GM19395 (cell line): ENCODE results near the gene UBN1.
A peak's percentile ranks its signal among the peaks of the same experiment; 100 is the strongest.

Experiments used
- ATAC-seq: cut with Tn5 transposase; IDR thresholded peaks from one replicate; pipeline ENCODE4 v1.9.1; 2021; ENCODE audit warnings: mild to moderate bottlenecking, moderate library complexity; ENCODE audit not compliant: unreplicated experiment

UBN1 gene

DNA sequence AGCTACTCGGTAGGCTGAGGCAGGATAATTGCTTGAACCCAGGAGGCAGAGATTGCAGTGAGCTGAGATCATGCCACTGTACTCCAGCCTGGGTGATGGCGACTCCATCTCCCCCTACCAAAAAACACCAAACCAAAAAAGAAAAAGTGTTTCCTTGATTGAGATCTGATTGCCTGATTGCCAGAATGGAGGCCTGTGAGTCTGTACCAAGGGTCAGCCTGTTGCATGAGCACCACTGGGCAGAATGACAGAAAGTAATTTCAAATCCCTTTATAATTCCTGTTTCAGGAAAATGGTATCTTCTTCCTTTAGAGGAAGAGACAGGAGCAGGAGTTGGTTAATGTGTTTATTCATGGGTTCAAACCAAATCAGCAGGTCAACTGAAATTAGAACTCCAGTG is 8.5 kb downstream of the UBN1 start:
- no peak for ATAC-seq

DNA sequence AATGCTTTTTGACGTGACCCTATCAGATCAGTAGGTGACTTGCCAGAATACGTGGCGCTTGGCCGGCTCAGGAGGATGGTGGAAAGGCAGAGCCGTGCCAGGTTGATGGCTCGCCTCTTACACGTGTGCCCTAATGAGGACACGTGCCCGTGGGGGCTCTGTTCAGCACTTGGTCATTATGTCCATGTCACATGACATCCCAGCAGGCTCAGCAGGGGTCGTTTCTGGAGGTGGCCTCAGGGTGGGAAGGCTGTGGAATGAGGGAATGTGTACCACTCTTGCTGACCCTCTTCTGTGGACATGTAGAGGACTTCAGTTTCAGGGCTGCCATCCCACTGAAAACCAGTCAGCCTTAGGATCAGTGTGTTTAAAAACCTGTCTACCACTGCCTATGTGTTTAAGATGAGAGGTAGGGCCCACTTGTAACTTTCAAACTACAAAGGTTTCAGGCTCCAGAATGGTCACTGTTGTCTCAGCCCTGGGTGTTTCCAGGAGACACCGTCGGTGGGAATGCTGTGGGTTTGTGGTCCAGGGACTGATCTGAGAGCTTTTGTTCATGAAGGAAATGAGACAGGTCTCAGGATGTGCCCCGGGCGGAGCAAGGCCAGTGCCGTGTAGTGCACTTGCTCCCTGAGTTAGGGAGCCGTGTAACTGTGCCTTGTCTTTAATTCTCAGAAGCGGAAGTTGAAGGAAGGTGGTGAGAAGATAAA is 12.1 kb downstream of the UBN1 start:
- no peak for ATAC-seq

DNA sequence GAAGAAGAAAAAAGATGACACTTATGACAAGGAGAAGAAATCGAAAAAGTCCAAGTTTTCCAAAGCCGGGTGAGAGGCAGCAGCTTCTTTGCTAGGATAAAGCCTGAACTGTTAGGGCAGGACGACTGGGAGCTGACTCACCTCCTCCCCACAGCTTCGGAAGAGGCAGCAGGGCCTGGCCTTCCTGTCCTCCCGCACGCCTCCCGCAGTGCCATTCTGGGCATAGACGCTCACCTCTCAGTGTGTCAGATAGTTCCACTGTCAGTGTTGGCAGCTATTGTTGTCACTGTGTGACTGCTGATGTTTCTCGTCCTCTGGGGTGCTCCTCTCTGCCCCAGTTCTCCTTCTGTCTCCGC is 12.6 kb downstream of the UBN1 start:
- no peak for ATAC-seq

DNA sequence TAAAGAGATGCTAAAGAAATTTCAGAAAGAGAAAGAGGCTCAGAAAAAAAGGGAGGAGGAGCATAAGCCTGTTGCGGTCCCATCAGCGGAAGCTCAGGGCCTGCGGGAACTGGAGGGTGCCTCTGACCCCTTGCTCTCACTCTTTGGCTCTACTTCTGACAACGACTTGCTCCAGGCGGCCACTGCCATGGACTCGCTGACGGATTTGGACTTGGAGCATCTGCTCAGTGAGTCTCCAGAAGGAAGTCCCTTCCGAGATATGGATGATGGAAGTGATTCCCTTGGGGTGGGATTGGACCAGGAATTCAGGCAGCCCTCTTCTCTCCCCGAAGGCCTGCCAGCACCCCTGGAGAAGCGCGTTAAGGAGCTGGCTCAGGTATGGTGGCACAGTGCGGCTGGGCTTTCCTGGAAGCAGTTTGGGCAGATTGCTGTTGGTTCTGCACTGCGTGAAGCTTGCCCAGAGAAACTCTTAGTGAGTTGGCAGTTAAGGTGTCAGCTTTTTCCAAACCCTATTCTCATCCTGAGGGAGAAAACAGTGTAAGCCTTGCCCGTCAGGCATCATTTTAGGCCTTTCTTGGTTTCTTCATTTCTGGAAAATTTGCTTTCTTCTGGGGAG is 13.6 kb downstream of the UBN1 start:
- no peak for ATAC-seq

DNA sequence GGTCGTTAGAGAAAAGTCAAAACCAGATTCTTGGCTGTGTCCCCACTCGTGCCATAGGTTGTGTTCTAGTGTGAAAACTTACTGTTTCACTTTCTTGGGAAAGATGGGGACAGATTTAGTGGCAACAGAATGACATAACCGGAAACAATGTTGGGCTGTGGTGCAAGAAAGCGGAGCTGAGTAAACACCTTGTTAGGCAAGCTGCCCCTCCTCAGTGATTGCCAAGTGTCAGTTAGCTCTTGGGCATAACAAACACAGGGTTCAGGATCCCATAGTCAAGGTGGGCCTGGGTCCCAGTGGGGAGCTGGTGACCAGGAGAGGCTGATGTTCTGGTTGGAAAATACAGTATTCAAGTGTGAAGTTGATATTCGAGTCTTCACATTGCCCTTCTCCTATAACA is 15.4 kb downstream of the UBN1 start:
- ATAC-seq, result no peak

DNA sequence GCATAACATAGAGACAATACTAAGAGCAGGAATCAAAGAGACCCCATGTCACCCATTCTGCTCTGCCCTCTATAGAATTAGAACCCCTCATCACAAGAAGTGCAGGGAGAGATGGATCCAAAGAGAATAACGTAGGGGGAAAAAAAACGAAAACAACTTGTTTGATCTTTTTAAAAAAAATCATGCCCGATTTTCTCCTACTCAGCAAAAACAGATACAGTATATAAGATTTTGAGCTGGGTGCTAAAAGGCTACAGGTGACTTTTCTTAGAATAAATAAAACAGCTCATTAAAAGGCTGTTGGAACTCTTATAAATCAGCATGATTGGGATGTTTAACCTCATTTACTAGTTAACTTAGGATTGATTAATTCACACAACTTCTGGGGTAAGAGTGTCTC is 17.4 kb downstream of the UBN1 start:
- no peak for ATAC-seq

DNA sequence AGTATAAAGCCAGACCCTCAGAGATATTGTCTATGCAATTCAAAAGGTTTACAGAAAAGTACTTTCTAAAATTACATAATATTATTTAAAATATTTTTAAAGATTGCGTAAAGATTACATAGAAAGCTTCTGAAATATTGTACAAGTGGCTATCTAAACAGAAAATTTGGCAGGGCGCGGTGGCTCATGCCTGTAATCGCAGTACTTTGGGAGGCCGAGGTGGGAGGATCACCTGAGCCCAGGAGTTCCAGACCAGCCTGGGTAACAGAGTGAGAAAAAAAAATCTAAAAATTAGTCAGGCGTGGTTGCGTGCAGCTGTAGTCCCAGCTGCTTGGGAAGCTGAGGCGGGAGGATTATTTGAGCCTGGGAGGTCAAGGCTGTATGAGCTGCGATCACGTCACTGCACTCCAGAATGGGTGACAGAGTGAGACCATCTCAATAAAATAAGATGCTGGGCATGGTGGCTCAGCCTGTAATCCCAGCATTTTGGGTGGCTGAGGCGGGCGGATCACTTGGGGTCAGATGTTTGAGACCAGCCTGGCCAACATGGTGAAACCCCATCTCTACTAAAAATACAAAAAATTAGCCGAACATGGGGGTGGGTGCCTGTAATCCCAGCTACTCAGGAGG is 18.1 kb downstream of the UBN1 start:
- ATAC-seq, result no peak

DNA sequence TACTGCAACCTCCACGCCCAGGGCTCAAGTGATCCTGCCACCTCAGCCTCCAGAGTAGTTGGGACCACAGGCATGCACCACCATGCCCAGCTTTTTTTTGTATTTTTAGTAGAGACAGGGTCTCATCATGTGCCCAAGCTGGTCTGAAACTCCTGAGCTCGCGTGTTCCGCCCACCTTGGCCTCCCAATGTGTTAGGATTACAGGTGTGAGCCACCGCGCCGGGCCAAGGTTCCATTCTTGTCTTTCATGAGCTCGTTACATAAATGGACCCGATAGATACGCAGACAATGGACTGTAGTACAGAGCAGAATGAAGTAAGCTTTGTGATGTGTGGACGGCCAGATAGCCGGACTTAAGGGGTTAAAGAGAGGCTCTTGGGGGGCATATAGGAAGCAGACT is 19.3 kb downstream of the UBN1 start:
- ATAC-seq, result no peak

DNA sequence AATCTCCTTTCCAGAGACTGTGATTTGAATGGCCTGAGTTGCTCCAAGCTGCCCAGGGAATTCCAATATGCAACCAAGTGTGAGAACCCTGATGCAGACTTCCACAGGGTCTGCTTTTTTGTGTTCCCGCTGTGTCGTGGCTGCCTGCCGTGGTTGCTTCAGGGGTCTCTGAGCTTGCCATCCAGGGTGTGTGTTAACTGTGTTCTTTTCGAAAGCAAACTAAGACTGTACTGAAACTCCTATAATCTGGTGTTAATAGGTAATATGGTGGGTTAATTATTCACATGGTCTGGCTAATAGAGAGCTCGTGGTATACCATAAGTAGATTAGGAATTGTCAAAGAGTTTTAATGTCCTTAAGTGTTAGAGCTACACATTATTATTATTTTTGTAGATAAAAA is 20.7 kb downstream of the UBN1 start:
- ATAC-seq, result peak; percentile 76

DNA sequence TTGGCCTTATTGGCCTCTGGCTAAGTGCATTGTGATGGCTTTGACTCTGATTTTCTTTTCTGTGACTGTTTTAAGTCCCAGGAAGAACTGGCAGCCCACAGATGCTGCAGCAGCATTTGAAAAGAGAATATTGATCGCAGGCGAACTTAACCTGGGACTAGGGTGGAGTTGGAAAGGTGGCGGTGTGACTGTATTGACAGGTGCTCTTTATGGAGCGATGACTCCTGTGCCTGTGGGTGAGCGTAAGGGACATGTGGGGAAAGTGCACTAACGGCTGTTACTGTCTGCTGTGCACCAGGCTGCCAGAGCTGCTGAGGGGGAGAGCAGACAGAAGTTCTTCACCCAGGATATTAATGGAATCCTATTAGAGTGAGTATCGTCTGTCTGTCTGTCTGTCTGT is 21.3 kb downstream of the UBN1 start:
- ATAC-seq, result no peak

DNA sequence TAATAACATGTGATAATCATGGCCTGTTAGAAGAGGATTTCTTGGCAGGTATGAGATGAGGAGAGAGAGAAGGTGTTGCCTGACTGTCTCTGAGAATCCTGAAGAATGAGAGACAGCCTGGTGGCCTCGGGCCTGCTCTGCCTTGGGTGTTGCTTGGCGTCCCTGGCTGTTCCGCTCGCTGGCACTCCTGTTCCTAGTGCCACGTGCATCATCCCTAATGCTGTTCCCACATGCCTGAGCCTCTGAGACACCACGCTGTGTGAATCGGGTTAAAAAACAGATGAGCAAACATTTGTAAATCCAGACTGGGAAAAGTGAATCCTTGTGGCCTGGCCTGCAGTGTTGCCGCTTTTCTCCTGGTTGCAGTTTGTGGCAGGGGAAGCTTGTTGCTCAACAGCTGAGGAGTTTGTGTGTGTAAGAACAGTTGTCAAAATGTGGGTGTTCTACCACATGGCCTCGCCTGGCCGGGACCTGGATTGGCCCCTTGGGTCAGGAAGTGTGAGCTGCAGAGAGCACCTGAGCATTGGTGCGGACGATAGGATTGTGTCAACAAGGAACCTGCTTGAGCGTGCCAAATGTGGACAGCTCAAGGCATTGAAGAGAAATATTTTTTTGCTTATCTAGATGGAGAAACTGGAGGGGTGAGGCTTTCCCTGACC is 22.0 kb downstream of the UBN1 start:
- ATAC-seq, result no peak

DNA sequence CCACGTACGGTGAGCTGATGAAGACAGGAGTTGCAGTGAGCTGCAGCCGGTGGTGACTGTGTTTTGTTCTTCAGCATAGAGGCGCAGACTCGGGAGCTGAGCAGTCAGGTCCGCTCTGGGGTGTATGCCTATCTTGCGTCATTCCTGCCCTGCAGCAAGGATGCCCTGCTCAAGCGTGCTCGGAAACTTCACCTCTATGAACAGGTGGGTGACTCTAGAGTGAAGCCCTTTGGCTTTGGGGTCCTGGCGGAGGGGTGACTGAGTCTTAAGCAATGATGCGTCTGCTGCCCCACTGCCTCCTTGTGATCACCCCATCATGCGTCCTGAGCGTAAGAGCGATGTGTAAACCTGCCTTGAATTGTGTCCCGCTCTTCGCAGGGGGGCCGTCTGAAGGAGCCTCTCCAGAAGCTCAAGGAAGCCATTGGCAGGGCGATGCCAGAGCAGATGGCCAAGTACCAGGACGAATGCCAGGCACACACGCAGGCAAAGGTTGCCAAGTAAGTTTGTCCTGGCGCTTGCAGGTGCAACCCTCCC is 22.9 kb downstream of the UBN1 start:
- no peak for ATAC-seq

DNA sequence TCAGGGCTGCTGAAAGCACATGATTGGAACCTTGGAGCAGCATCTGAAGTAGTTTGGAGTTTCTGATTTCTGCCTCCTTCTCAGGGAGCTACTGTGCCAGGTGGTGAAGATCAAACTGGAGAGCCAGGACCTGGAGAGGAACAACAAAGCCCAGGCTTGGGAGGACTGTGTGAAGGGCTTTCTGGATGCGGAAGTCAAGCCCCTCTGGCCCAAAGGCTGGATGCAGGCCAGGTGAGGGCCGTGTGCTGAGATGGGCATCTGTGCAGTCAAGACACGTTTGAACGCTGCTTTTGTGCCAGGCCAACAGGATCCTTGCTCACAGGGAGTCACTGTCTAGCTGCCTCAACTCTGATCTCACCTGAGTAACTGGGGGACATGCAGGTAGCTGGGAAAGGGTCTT is 23.8 kb downstream of the UBN1 start:
- ATAC-seq, result no peak

DNA sequence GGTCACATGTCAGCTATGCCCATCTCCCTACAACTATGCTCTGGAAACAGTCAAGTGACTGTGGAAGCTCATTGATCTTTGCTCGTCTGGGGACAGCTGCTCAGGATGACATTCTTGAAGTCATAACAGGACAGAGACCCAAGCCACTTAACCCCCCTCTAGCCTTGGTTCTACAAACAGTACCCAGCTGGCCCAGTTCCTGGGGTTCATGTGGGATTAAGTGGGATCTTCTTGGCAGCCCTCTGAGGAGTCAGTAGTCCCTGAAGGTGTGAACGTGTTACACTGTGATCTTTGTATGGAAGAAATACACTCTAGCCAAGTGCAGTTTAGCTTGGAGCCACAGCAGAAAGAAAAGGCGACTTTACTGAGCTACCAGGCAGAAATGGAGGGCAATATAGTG is 25.8 kb downstream of the UBN1 start:
- ATAC-seq, result no peak

DNA sequence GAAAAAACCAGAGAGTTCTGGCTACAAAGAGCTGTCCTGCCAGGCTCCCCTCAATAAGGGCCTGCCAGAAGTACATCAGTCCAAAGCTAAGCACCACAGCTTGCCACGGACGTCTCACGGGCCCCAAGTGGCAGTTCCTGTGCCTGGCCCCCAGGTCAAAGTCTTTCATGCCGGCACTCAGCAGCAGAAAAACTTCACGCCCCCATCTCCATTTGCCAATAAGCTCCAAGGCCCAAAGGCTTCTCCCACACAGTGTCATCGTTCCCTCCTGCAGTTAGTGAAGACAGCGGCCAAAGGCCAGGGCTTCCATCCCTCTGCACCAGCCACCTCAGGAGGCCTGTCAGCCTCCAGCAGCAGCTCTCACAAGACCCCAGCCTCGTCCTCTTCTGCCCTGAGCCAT is 27.4 kb downstream of the UBN1 start:
- no peak for ATAC-seq

DNA sequence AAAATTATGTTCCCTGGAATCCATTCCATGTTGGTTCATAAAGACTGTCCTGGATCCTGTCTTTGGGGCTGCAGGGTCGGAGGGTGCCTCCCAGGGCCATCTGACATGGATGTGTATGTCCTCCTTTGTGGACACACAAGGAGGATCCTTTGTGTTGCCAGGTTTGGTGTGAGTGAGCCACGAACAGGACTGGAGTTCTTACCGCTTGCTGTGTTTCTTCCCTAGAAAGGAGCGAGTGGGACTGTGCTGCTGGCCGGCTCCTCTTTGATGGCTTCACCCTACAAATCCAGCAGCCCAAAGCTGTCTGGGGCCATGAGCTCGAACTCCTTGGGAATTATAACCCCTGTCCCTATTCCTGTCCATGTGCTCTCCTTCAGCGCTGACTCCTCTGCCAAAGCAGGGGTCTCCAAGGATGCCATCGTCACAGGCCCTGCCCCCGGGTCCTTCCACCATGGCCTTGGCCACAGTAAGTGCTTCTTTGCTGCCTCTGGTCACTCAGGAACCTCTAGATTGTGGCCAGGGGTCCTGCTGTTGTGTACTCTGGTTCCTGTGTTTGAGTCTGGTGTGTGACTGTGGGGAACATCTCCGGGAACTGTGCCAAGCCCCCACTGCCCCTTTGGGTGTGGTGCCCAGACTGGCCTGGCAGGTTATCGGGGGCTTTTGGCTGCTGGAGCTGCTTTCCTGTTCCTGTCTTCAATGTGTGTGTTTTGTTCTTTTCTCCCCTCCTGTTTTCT is 29.5 kb downstream of the UBN1 start:
- no peak for ATAC-seq

DNA sequence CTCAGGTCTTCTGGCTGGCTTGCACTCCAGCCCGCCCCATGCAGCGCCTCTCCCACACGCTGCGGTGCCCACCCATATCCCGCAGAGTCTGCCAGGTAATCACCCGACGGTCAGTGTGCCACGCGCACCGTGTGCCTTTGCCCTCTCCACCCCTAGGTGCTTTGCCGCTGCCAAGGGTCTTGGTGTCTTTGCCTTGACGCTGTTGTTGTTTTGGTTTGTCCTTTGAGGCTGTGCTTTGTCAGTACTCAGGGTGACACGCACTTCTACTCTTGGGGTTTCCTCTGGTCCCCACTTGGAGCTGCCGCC is 30.1 kb downstream of the UBN1 start:
- no peak for ATAC-seq

DNA sequence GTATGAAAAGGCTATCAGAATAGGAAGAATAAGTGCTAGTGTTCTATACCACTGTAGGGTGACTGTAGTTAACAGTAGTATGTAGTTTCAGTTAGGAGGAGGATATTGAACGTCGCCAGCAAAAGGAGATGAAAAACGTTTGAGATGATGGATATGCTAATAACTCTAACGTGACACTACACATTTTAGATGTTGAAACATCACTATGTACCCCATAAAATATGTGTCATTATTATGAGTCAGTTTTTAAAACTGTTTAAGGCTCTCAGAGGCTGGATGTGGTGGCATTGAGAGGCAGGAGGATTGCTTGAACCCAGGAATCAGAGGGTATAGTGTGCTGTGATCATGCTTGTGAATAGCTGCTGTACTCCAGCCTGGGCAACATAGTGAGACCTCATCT is 31.8 kb downstream of the UBN1 start:
- no peak for ATAC-seq

DNA sequence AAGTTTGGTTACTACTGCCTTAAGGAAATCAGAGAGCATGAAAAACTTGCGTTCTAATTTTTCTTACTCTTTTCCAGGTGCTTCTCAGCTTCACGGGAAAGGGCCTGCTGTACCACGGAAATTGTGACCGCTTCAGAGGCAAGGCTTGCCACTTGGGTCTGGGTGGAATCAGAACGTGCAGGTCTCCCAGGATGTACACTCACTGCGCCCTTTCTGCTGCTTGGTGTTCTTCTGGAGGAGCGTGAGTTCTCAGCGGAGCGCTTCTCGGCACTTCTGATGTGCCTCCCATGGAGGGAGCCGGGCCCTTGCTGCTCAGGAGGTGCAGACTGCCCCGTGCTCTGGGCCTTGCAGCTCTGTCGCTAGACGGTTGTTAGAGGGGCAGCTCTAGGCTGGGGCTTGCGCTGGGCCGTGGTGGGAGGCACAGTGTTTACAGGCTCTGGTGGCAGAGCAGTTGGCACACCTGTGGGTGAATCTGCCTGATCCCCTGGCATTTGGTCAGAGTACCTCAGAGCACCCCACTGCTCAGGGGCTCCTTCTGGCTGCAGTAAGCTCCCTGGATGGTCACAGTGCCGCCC is 32.8 kb downstream of the UBN1 start:
- no peak for ATAC-seq

DNA sequence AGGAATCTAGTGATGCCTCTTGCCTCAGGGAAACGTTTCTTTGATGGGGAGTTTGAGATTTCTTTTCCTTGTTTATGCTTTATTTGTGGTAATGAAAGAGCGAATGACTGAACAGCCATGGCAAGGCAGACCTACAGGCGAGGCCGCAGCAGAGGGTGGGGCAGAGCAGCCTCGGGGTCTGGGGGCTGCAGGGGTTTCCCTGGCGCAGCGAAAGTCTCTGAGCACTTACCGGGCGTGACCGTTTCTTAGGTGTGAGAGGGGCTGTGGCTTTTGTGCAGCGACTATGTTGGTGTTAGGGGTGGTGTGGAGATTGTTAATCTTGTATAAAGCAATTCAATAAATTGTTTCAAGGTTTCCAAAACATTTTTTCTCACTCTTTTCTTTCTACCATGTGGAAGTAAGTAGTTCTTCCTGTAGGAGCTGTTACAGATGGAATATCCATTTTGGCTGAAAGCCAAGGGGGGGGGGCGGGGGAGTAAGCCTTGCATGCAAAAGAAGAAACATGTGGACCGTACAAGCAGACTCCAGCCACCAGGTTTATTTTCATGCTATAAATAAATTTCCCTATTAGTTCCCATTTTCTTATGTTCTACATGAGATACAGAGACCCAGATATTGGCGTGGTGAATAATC is 34.8 kb downstream of the UBN1 start:
- ATAC-seq, result no peak
